GM12891 (cell line): ENCODE results near the gene FSTL4.

Source experiments
- DNase-seq: peaks from one replicate; pipeline ENCODE4 v3.0.0; 2011; ENCODE audit warnings: low spot score; ENCODE audit not compliant: insufficient read length
- FAIRE-seq: peaks from 2 replicates; lab custom pipeline; 2011; peaks lifted over from hg19 to GRCh38; lab: Jason Lieb, UNC
- PAX5 ChIP-seq: IDR thresholded peaks from 2 replicates; pipeline ENCODE4 v1.6.1; 2011; ENCODE audit warnings: low read length, moderate library complexity, mild to moderate bottlenecking; ENCODE audit not compliant: insufficient read depth, severe bottlenecking
- POLR2A ChIP-seq: IDR thresholded peaks from 2 replicates; pipeline ENCODE4 v1.6.1; 2011; ENCODE audit warnings: low read depth, low read length, control low read depth
- POLR2AphosphoS5 ChIP-seq: IDR thresholded peaks from 2 replicates; pipeline ENCODE4 v1.6.1; 2011; ENCODE audit warnings: low read depth, low read length, control low read depth
- POU2F2 ChIP-seq: IDR thresholded peaks from 2 replicates; pipeline ENCODE4 v1.6.1; 2011; ENCODE audit warnings: low read depth, mild to moderate bottlenecking, control low read depth, low read length, moderate library complexity
- SPI1 ChIP-seq: IDR thresholded peaks from 2 replicates; pipeline ENCODE4 v1.6.1; 2011; ENCODE audit warnings: low read depth, low read length, control low read depth
- TAF1 ChIP-seq: IDR thresholded peaks from 2 replicates; pipeline ENCODE4 v1.6.1; 2011; ENCODE audit warnings: low read depth, low read length, control low read depth

FSTL4 gene

GRCh38 chr5:133233616-133234015 is 378.7 kb downstream of the FSTL4 start:
- DNase-seq: no peak
- no peak for FAIRE-seq
- TF ChIP-seq PAX5 (no peak), POLR2AphosphoS5 (no peak), TAF1 (no peak), POLR2A (no peak), POU2F2 (no peak), SPI1 (no peak)

DNA sequence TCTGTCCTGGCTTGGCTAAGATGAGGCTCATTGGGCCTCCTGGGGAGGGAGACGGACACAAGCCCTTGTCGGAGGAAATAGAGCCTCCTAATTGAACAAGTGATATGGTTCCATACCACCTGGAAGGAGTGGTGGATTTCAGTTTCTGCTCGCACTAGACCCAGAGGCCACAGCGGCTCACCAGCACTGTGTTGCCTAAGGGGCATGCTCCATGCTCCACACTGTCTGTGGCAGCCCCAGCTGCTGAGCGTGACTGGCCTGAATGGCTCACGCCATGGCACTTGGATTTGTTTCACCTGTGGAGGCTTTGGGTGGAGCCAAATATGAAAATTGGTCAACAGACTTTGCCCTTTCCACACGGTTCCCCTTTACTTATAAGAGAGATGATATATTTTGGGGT is 379.4 kb downstream of the FSTL4 start:
- DNase-seq: no peak
- FAIRE-seq: no peak
- TF ChIP-seq PAX5: no peak
- no peak for TF ChIP-seq TAF1
- no peak for TF ChIP-seq SPI1
- no peak for TF ChIP-seq POU2F2
- TF ChIP-seq POLR2AphosphoS5: no peak
- TF ChIP-seq POLR2A: no peak

DNA sequence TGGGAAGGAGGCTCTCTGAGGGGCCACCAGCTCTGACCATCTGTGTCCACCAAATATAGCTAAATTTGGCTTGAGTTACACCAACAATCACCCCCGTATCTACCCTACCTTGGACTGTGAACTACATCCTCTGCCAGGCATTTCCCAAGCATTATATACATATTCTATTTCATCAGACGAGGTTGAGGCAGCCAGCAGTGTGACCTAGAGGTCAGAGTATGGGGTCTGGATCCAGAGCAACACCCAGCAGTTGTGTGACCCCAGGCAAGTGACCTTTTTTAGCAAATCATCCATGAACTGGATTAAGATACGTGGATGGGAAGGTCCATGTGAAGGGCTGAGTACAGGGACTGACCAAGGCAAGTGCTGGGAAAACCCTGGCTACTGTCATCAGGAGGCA is 379.9 kb downstream of the FSTL4 start:
- no peak for TF ChIP-seq POLR2A
- FAIRE-seq (no peak), DNase-seq (no peak)

DNA sequence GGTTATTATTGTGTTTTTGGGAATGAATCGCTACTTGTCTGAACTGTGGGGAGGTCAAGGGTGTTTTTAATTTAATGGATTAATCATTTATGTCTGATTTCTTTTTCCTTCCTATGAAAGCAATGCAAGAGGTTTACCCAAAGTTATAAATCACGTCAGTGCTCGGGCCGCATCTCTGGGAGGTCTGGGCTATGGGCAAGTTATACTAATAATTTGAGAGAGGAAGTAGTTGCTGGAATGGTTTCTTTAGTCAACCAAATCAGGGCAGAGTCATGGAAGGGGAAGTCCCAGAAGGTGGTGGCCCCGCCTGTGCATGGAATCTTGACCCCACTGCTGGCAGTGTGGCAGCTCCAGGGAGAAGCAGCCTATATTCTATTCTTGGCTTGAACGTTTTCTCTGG is 380.3 kb downstream of the FSTL4 start:
- DNase-seq: no peak
- FAIRE-seq: no peak
- no peak for TF ChIP-seq TAF1
- no peak for TF ChIP-seq POLR2A
- TF ChIP-seq PAX5: no peak
- no peak for TF ChIP-seq POLR2AphosphoS5
- TF ChIP-seq SPI1: no peak
- TF ChIP-seq POU2F2: no peak

- DNase-seq (no peak), FAIRE-seq (no peak)
- no peak for TF ChIP-seq POLR2A
- no peak for TF ChIP-seq TAF1
- TF ChIP-seq PAX5: no peak
- no peak for TF ChIP-seq SPI1
- no peak for TF ChIP-seq POU2F2
- TF ChIP-seq POLR2AphosphoS5: no peak
Measured at GRCh38 chr5:133230823-133231578, 381.3 kb downstream of the FSTL4 start.

DNA sequence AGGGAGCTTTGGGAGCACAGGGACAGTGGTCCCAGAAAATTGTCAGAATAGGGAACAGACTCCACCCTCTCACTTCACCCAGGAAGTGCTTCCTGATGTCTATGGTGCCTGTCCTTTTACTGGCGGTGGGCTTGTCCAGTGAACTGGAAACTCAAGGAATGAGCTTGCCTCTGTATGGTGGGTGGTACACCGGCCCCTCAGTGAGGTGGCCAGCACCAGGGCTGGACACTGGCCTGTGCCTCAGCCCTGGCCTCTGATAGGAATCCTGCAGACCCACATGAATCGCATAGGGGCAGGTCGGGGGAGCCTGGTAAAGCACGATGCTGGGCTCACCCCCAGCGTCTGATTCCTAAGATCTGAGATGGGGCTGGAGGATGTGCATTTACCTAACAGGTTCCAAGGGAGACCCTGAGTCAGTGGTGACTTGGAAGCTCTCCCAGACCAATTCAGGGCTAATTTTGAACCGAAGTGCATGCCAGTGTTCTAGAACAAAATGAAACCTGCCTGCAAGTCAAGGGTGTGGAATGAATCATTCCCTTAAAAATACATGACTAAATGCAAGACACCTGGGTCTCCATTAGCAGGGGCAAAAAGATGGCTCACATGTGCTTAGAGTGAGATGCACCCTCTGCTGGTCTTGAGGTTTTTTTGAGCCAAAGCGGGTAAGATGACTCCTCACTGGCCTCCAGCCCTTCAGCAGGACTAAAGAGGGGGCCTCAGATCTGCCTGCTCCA is 382.2 kb downstream of the FSTL4 start:
- FAIRE-seq: no peak
- DNase-seq: no peak
- TF ChIP-seq PAX5 (no peak), POU2F2 (no peak), TAF1 (no peak), POLR2AphosphoS5 (no peak), SPI1 (no peak), POLR2A (no peak)

DNA sequence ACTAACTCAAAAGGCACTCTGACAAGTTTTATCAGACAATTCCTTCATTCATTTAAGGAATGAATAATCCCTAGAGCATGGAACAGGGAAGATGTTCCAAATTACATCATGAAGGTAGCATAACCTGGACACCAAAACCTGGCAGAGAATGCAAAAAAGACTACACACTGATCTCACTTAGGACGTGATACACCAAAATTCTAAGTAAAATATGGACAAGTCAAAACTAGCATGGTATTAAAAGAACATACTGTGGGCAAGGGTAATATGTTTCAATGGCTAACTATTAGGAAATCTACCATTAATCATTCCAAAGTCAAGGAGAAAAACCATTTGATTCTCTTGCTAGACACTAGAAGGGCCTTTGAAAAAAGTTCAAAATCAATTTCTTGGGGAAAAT is 384.0 kb downstream of the FSTL4 start:
- TF ChIP-seq POLR2AphosphoS5 (no peak), POU2F2 (no peak), SPI1 (no peak), POLR2A (no peak)
- FAIRE-seq (no peak), DNase-seq (no peak)

GRCh38 chr5:133227897-133228296 is 384.4 kb downstream of the FSTL4 start:
- FAIRE-seq: no peak
- DNase-seq: no peak
- TF ChIP-seq POLR2A (no peak), POU2F2 (no peak), TAF1 (no peak), POLR2AphosphoS5 (no peak), PAX5 (no peak), SPI1 (no peak)

- TF ChIP-seq SPI1: no peak
- no peak for TF ChIP-seq PAX5
- no peak for TF ChIP-seq POLR2A
- no peak for TF ChIP-seq POLR2AphosphoS5
- no peak for TF ChIP-seq POU2F2
- no peak for TF ChIP-seq TAF1
- DNase-seq (no peak), FAIRE-seq (no peak)
Measured at GRCh38 chr5:133227082-133227481, 385.3 kb downstream of the FSTL4 start.

GRCh38 chr5:133226186-133226585 is 386.2 kb downstream of the FSTL4 start:
- DNase-seq (no peak), FAIRE-seq (no peak)
- TF ChIP-seq PAX5 (no peak), TAF1 (no peak), POU2F2 (no peak), POLR2A (no peak), SPI1 (no peak), POLR2AphosphoS5 (no peak)
